Endothelial cell (in vitro differentiated cells): ENCODE results near the gene TCP11L1. TPM values are rescaled to one million over a fixed set of nuclear protein-coding genes. Genes with fewer than 3 reads are reported as not detected.

Source experiments
- DNase-seq: peaks from one replicate; pipeline ENCODE4 v3.0.0; 2021; ENCODE audit warnings: low spot score
- H3K27ac Mint-ChIP-seq: one replicate; pipeline ENCODE4 v1.8.0; 2021; ENCODE audit warnings: mixed read lengths, inconsistent platforms; ENCODE audit not compliant: unreplicated experiment
- H3K27me3 Mint-ChIP-seq: one replicate; pipeline ENCODE4 v1.8.0; 2021; ENCODE audit warnings: mild to moderate bottlenecking, moderate library complexity, mixed read lengths, inconsistent platforms; ENCODE audit not compliant: unreplicated experiment
- H3K36me3 Mint-ChIP-seq: one replicate; pipeline ENCODE4 v1.8.0; 2021; ENCODE audit warnings: mild to moderate bottlenecking, low read depth, mixed read lengths, inconsistent platforms; ENCODE audit not compliant: unreplicated experiment
- H3K4me1 Mint-ChIP-seq: one replicate; pipeline ENCODE4 v1.8.0; 2021; ENCODE audit warnings: mild to moderate bottlenecking, mixed read lengths, inconsistent platforms; ENCODE audit not compliant: unreplicated experiment
- H3K4me3 Mint-ChIP-seq: one replicate; pipeline ENCODE4 v1.8.0; 2021; ENCODE audit warnings: mild to moderate bottlenecking, mixed read lengths, inconsistent platforms; ENCODE audit not compliant: unreplicated experiment
- H3K9me3 Mint-ChIP-seq: one replicate; pipeline ENCODE4 v1.8.0; 2021; ENCODE audit warnings: mixed read lengths, inconsistent platforms; ENCODE audit not compliant: unreplicated experiment
- long read RNA-seq: library from polyadenylated mRNA; unstranded; transcript quantifications from one replicate; pipeline ENCODE4 v2.0.0, GENCODE V29; 2020; ENCODE audit not compliant: unreplicated experiment
- total RNA-seq: library from RNA; stranded (reverse); fragmentation: NEBNext Ultra II Directional; extraction: Animal tissue kit (Norgen Biotek cat#: 25700); gene quantifications from one replicate; pipeline ENCODE4 v1.2.1, GENCODE V29; 2021; ENCODE audit not compliant: unreplicated experiment
- TF ChIP-seq, protein P1 (sequence below): fragments of 200-600 bp; sonication (generic); IDR thresholded peaks from one replicate; pipeline ENCODE4 v1.5.0; 2021; ENCODE audit warnings: antibody characterized with exemption; ENCODE audit not compliant: unreplicated experiment

TCP11L1 gene, protein sequence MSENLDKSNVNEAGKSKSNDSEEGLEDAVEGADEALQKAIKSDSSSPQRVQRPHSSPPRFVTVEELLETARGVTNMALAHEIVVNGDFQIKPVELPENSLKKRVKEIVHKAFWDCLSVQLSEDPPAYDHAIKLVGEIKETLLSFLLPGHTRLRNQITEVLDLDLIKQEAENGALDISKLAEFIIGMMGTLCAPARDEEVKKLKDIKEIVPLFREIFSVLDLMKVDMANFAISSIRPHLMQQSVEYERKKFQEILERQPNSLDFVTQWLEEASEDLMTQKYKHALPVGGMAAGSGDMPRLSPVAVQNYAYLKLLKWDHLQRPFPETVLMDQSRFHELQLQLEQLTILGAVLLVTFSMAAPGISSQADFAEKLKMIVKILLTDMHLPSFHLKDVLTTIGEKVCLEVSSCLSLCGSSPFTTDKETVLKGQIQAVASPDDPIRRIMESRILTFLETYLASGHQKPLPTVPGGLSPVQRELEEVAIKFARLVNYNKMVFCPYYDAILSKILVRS
- 26.2 TPM for total RNA-seq
- long read RNA-seq, transcript TCP11L1-201 (10 exons, 2,817 nt) = major isoform, 6 of 9 reads
- long read RNA-seq, partial matches to known transcripts = 1 of 9 reads
- long read RNA-seq, other reads (novel, unspliced or antisense) = 1 of 9 reads

DNA sequence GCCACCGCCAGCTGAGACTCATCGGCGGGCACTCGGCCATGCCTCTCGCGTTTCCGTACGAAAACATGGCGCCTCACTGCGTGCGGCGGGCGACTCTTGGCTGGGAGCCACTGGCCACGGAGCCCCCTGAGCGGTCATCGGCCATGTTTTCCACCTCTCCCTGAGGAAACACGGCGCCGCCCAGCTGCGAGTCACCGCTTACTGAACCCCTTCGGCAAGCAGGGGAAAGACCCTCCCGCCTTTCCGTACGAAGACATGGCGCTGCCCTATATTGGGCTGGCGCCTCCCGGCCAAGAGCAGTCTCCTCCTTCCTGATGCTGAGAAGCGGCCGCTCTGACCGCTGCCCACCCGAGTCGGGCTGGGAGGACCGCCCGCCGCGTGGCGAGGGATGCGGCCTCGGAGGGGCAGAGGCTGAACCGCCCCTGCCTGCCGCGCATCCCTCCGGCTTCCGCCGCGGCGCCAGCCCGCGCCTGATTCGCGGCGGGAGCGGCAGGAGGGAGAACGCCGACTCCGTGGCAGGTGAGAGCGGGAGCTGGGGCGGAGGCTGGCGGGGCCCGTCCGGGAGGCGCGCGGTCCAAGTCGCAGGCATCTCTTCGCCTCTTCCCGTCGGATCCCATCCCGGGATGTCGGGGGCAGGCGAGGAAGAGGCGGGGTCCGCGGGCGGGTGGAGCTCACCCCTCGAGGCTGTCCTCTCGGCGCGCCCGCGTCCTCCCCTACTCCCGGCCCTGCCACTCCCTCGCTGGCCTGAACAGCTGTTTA lies at the start of gene TCP11L1:
TCP11L1 (plus strand) TSS at position 299 of the 759 bp plus-strand sequence. CDS start 4,202 bp downstream, outside the sequence.
- TF ChIP-seq, protein P1, sequence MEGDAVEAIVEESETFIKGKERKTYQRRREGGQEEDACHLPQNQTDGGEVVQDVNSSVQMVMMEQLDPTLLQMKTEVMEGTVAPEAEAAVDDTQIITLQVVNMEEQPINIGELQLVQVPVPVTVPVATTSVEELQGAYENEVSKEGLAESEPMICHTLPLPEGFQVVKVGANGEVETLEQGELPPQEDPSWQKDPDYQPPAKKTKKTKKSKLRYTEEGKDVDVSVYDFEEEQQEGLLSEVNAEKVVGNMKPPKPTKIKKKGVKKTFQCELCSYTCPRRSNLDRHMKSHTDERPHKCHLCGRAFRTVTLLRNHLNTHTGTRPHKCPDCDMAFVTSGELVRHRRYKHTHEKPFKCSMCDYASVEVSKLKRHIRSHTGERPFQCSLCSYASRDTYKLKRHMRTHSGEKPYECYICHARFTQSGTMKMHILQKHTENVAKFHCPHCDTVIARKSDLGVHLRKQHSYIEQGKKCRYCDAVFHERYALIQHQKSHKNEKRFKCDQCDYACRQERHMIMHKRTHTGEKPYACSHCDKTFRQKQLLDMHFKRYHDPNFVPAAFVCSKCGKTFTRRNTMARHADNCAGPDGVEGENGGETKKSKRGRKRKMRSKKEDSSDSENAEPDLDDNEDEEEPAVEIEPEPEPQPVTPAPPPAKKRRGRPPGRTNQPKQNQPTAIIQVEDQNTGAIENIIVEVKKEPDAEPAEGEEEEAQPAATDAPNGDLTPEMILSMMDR = no peak
- peak within 1 kb of the TSS; percentile 89 for H3K4me3 Mint-ChIP-seq
- H3K27me3 Mint-ChIP-seq = peaks cover 6% of the 10 kb centered on the region
- H3K4me1 Mint-ChIP-seq = peaks cover 8% of the 10 kb centered on the region
- H3K27ac Mint-ChIP-seq = peak within 1 kb of the TSS; percentile 86
- peak; percentile 85 for DNase-seq
- H3K9me3 Mint-ChIP-seq = no peaks in the 10 kb centered on the region
- peaks cover 2% of the 10 kb centered on the region for H3K36me3 Mint-ChIP-seq

DNA sequence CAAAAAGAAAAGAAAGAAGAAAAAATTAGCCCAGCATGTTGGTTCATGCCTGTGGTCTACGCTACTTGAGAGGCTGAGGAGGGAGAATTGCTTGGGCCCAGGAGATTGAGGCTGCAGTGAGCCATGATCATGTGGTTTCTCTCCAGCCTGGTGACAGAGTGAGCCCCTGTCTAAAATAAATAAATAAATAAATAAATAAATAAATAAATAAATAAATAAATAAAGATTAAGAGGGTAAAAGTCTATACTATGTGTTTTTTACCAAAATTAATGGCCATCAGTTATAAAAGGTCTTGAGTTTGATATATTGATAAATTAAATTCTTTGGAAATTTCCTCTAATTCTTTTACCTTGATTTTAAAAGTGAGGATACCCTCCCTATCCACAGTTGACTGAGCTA lies 48.9 kb upstream of the TCP11L1 start:
- H3K4me3 Mint-ChIP-seq = no peak overlapping the region
- TF ChIP-seq, protein P1 = no peak
- peaks cover 9% of the 10 kb centered on the region for H3K9me3 Mint-ChIP-seq
- no peak overlapping the region for H3K27ac Mint-ChIP-seq
- H3K36me3 Mint-ChIP-seq = peaks cover 12% of the 10 kb centered on the region
- H3K4me1 Mint-ChIP-seq = no peaks in the 10 kb centered on the region
- peaks cover 4% of the 10 kb centered on the region for H3K27me3 Mint-ChIP-seq
- no peak for DNase-seq

DNA sequence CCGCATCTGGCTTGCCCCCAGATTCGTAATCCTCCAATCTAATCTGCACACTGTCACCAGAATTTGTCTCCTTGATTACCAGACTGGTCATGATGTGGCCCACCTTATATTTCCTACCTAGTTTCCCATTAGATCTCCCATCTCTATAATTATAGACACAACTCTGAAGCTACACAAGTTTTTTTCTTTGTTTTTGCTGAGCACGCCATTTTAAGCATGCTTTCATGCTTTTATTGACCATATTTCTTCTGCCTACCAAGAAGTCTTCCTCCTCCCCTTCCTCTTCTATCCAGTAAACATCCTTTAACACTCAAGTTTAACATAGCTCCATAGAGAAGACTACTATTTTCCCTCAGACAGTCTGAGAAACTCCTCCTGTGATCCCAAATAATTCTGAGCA lies 47.9 kb upstream of the TCP11L1 start:
- H3K9me3 Mint-ChIP-seq = peaks cover 9% of the 10 kb centered on the region
- TF ChIP-seq, protein P1 = no peak
- H3K27ac Mint-ChIP-seq = no peak overlapping the region
- peaks cover 4% of the 10 kb centered on the region for H3K27me3 Mint-ChIP-seq
- H3K36me3 Mint-ChIP-seq = peaks cover 12% of the 10 kb centered on the region
- DNase-seq = no peak
- H3K4me3 Mint-ChIP-seq = no peak overlapping the region
- no peaks in the 10 kb centered on the region for H3K4me1 Mint-ChIP-seq

DNA sequence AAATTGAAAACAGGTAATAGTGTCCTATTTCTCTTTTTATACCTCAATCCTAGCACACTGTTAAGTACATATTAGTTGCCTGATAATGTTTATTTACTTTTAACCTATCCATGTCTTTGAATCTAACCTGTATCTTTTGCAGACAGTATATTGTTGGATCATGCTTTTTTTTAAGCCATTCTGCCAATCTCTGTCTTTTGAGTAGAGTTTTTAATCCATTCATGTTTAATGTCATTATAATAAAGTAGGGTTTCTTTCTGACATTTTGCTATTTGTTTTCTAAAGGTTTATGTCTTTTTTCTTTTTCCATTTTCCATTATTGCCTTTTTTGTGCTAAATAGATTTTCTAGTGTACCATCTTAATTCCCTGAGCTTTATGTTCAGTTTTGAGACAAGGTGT lies 47.5 kb upstream of the TCP11L1 start:
- no peak overlapping the region for H3K27ac Mint-ChIP-seq
- H3K27me3 Mint-ChIP-seq = peaks cover 3% of the 10 kb centered on the region
- H3K4me3 Mint-ChIP-seq = no peak overlapping the region
- no peaks in the 10 kb centered on the region for H3K4me1 Mint-ChIP-seq
- no peak for DNase-seq
- H3K36me3 Mint-ChIP-seq = peaks cover 12% of the 10 kb centered on the region
- H3K9me3 Mint-ChIP-seq = peaks cover 9% of the 10 kb centered on the region
- TF ChIP-seq, protein P1 = no peak
